H1 (cell line): ENCODE results near the gene GET3. TPM values are rescaled to one million over a fixed set of nuclear protein-coding genes. Genes with fewer than 3 reads are reported as not detected.

ENCODE experiments used
- BRCA1 ChIP-seq: IDR thresholded peaks from 2 replicates; pipeline ENCODE4 v1.6.1; 2012; ENCODE audit warnings: low read depth, low read length, improper control_type of control experiment
- CBX8 ChIP-seq: fragments of 300-800, 300-1000 bp; sonication (generic); IDR thresholded peaks from 2 replicates; pipeline ENCODE4 v1.7.1; 2016; ENCODE audit warnings: low read depth, low read length, borderline replicate concordance
- HDAC6 ChIP-seq: IDR thresholded peaks from one replicate; pipeline ENCODE4 v1.7.1; 2012; ENCODE audit warnings: low read depth, mild to moderate bottlenecking, inconsistent platforms, low read length, moderate library complexity
- JUND ChIP-seq: IDR thresholded peaks from 2 replicates; pipeline ENCODE4 v1.6.1; 2011; ENCODE audit warnings: mild to moderate bottlenecking, improper control_type of control experiment, low read length
- MAFK ChIP-seq: IDR thresholded peaks from 2 replicates; pipeline ENCODE4 v1.6.1; 2012; ENCODE audit warnings: low read depth, mild to moderate bottlenecking, improper control_type of control experiment, low read length
- NANOG ChIP-seq: IDR thresholded peaks from 2 replicates; pipeline ENCODE4 v1.6.1; 2011; ENCODE audit warnings: low read length, low read depth, mild to moderate bottlenecking, inconsistent platforms; ENCODE audit not compliant: insufficient read depth, poor library complexity, severe bottlenecking
- TCF12 ChIP-seq: IDR thresholded peaks from 2 replicates; pipeline ENCODE4 v1.6.1; 2011; ENCODE audit warnings: low read depth, mild to moderate bottlenecking, low read length
- YY1 ChIP-seq: IDR thresholded peaks from 2 replicates; pipeline ENCODE4 v1.6.1; 2011; ENCODE audit warnings: low read depth, mild to moderate bottlenecking, low read length
- polyA plus RNA-seq, 7 experiments: library from polyadenylated mRNA; depleted of rRNA in 3 of 7; stranded (reverse) in 5 of 7; unstranded in 2 of 7; fragments of >200 nt in 5 of 7; fragments of 200-250 nt in 2 of 7; gene quantifications; 1 replicate in 5 of 7; 2 replicates in 1 of 7; 4 replicates in 1 of 7; pipeline versions ENCODE4 v1.2.1 to v1.2.3, GENCODE V29; 2011 to 2013; ENCODE audit warnings: missing spikeins in 2 of 7, mixed read lengths in 2 of 7
- total RNA-seq: library from RNA; stranded (reverse); fragmentation: NEBNext Ultra II Directional; extraction: Animal tissue kit (Norgen Biotek cat#: 25700); gene quantifications from 2 replicates; pipeline ENCODE4 v1.2.1, GENCODE V29; 2021
- TF ChIP-seq, protein P1 (sequence below): fragments of 300-600 bp; sonication (generic); IDR thresholded peaks from 2 replicates; pipeline ENCODE4 v1.7.1; 2012; ENCODE audit warnings: low read length, moderate library complexity, mild to moderate bottlenecking, inconsistent platforms; ENCODE audit not compliant: insufficient replicate concordance
- TF ChIP-seq, protein P2 (sequence below): IDR thresholded peaks from 2 replicates; pipeline ENCODE4 v1.6.1; 2012; ENCODE audit warnings: inconsistent platforms

Gene GET3
- total and polyA plus RNA-seq, 2 of the 8 experiments (the other 6 are each of a cell fraction or from before 2014, with no cell fraction given): 105 to 297 TPM

- TF ChIP-seq, protein P1, sequence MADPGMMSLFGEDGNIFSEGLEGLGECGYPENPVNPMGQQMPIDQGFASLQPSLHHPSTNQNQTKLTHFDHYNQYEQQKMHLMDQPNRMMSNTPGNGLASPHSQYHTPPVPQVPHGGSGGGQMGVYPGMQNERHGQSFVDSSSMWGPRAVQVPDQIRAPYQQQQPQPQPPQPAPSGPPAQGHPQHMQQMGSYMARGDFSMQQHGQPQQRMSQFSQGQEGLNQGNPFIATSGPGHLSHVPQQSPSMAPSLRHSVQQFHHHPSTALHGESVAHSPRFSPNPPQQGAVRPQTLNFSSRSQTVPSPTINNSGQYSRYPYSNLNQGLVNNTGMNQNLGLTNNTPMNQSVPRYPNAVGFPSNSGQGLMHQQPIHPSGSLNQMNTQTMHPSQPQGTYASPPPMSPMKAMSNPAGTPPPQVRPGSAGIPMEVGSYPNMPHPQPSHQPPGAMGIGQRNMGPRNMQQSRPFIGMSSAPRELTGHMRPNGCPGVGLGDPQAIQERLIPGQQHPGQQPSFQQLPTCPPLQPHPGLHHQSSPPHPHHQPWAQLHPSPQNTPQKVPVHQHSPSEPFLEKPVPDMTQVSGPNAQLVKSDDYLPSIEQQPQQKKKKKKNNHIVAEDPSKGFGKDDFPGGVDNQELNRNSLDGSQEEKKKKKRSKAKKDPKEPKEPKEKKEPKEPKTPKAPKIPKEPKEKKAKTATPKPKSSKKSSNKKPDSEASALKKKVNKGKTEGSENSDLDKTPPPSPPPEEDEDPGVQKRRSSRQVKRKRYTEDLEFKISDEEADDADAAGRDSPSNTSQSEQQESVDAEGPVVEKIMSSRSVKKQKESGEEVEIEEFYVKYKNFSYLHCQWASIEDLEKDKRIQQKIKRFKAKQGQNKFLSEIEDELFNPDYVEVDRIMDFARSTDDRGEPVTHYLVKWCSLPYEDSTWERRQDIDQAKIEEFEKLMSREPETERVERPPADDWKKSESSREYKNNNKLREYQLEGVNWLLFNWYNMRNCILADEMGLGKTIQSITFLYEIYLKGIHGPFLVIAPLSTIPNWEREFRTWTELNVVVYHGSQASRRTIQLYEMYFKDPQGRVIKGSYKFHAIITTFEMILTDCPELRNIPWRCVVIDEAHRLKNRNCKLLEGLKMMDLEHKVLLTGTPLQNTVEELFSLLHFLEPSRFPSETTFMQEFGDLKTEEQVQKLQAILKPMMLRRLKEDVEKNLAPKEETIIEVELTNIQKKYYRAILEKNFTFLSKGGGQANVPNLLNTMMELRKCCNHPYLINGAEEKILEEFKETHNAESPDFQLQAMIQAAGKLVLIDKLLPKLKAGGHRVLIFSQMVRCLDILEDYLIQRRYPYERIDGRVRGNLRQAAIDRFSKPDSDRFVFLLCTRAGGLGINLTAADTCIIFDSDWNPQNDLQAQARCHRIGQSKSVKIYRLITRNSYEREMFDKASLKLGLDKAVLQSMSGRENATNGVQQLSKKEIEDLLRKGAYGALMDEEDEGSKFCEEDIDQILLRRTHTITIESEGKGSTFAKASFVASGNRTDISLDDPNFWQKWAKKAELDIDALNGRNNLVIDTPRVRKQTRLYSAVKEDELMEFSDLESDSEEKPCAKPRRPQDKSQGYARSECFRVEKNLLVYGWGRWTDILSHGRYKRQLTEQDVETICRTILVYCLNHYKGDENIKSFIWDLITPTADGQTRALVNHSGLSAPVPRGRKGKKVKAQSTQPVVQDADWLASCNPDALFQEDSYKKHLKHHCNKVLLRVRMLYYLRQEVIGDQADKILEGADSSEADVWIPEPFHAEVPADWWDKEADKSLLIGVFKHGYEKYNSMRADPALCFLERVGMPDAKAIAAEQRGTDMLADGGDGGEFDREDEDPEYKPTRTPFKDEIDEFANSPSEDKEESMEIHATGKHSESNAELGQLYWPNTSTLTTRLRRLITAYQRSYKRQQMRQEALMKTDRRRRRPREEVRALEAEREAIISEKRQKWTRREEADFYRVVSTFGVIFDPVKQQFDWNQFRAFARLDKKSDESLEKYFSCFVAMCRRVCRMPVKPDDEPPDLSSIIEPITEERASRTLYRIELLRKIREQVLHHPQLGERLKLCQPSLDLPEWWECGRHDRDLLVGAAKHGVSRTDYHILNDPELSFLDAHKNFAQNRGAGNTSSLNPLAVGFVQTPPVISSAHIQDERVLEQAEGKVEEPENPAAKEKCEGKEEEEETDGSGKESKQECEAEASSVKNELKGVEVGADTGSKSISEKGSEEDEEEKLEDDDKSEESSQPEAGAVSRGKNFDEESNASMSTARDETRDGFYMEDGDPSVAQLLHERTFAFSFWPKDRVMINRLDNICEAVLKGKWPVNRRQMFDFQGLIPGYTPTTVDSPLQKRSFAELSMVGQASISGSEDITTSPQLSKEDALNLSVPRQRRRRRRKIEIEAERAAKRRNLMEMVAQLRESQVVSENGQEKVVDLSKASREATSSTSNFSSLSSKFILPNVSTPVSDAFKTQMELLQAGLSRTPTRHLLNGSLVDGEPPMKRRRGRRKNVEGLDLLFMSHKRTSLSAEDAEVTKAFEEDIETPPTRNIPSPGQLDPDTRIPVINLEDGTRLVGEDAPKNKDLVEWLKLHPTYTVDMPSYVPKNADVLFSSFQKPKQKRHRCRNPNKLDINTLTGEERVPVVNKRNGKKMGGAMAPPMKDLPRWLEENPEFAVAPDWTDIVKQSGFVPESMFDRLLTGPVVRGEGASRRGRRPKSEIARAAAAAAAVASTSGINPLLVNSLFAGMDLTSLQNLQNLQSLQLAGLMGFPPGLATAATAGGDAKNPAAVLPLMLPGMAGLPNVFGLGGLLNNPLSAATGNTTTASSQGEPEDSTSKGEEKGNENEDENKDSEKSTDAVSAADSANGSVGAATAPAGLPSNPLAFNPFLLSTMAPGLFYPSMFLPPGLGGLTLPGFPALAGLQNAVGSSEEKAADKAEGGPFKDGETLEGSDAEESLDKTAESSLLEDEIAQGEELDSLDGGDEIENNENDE: no peak
- TF ChIP-seq NANOG (no peak), MAFK (no peak), YY1 (peak; percentile 56; the same call in 1 of the 2 replicates), CBX8 (no peak), JUND (no peak), TCF12 (no peak), BRCA1 (no peak), HDAC6 (no peak)
- TF ChIP-seq, protein P2, sequence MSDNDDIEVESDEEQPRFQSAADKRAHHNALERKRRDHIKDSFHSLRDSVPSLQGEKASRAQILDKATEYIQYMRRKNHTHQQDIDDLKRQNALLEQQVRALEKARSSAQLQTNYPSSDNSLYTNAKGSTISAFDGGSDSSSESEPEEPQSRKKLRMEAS: peak; percentile 97
These were observed 56.2 kb downstream of the GET3 start (continued) for GRCh38 chr19:12793290-12794195.
